Heart right ventricle (tissue), 16 donors: ENCODE data around the gene CST8. TPM values are rescaled to one million over a fixed set of nuclear protein-coding genes. Genes with fewer than 3 reads are reported as not detected.

ENCODE experiments used
- ATAC-seq, 8 donors: fragments of 200-7000 bp; cut with Tn5 transposase; one replicate each; pipeline ENCODE4 v1.9.1; 2020; ENCODE audit warnings: mild to moderate bottlenecking in 8 of 8, moderate library complexity in 8 of 8, moderate number of reproducible peaks in 1 of 8
- DNase-seq, 2 donors: peaks; one replicate each; pipeline ENCODE4 v3.0.0-alpha.2; 2020
- H3K27ac ChIP-seq, 10 donors: fragments of 200-600 bp; sonication (generic) in 2 of 10; one replicate each; pipeline versions ENCODE4 v1.5.0 to v1.8.0; 2020 to 2022; ENCODE audit warnings: mild to moderate bottlenecking in 3 of 10
- H3K27me3 ChIP-seq, 7 donors: fragments of 200-600 bp; one replicate each; pipeline ENCODE4 v1.8.0; 2021 to 2022; ENCODE audit warnings: mild to moderate bottlenecking in 2 of 7
- H3K36me3 ChIP-seq, 9 donors: fragments of 200-600 bp; sonication (generic) in 1 of 9; one replicate each; pipeline versions ENCODE4 v1.5.0 to v1.8.0; 2020 to 2022; ENCODE audit warnings: mild to moderate bottlenecking in 2 of 9
- H3K4me1 ChIP-seq, 9 donors: fragments of 200-600 bp; sonication (generic) in 1 of 9; one replicate each; pipeline versions ENCODE4 v1.5.0 to v1.8.0; 2020 to 2022; ENCODE audit warnings: mild to moderate bottlenecking in 4 of 9
- H3K4me3 ChIP-seq, 10 donors: fragments of 200-600 bp; sonication (generic) in 2 of 10; one replicate each; pipeline versions ENCODE4 v1.5.0 to v1.8.0; 2020 to 2022; ENCODE audit warnings: mild to moderate bottlenecking in 7 of 10, moderate library complexity in 2 of 10
- H3K9me3 ChIP-seq, 11 donors: fragments of 200-600 bp in 10 of 11; sonication (generic) in 2 of 11; one replicate each; pipeline versions ENCODE4 v1.5.0 to v1.8.0; 2013 to 2022; ENCODE audit warnings: mild to moderate bottlenecking in 2 of 11, control low read depth in 1 of 11, moderate library complexity in 1 of 11
- CTCF ChIP-seq, 9 donors: fragments of 200-600 bp; sonication (generic) in 2 of 9; IDR thresholded peaks; one replicate each; pipeline versions ENCODE4 v1.5.0 to v1.8.0; 2021 to 2022; ENCODE audit warnings: antibody characterized with exemption in 9 of 9, mild to moderate bottlenecking in 5 of 9, moderate library complexity in 1 of 9
- WGBS, 2 donors: extraction: QIAGEN DNeasy Blood & Tissue Kit; methylation state at CpG; one replicate each; pipeline ENCODE4 v1.1.7; 2013; ENCODE audit warnings: inconsistent platforms in 1 of 2; 5-methylcytosine and 5-hydroxymethylcytosine counted together
- intact Hi-C, 10 donors: fragments of 100-400 bp; cut with DNase I; formaldehyde crosslinking; loops; one replicate each; pipeline versions ENCODE4 v1.11.1 to v1.14.2; 2022
- polyA plus RNA-seq, 2 donors: library from polyadenylated mRNA; stranded (reverse); fragments of 200-250 nt; gene quantifications; one replicate each; pipeline ENCODE4 v1.2.3, GENCODE V29; 2013
- total RNA-seq, 10 donors: library from RNA; stranded (reverse); fragmentation: NEBNext Ultra II Directional in 3 of 10; extraction: Animal tissue kit (Norgen Biotek cat#: 25700) in 3 of 10; gene quantifications; one replicate each; pipeline versions ENCODE4 v1.2.1 to v1.2.4, GENCODE V29; 2021 to 2023
- donor health status: Arrhythmogenic right ventricular cardiomyopathy.
- donor health status: ischemic (EF 13 %, LVEDD 7.1; RV severe dilation, severe dysfunction).
- donor health status: healthy with polysubstance abuse.
- donor health status: DM: no; HTN: yes; CAD: no.
- donor health status: DM: no; HTN: no; CAD: no.
- donor health status: ischemic (EF 25% LVEDD 6.9; RV normal size, moderate dysfunction).
- donor health status: ischemic (EF 25% LVEDD 5.7; RV mildly dilated, moderate dysfunction).
- donor health status: healthy.
- donor health status: DM: yes; HTN: yes; CAD: no.
- donor health status: Ischemic cardiomyopathy.
- donor health status: ischemic (EF 35%, LVEDD 5.7; RV mildly dilated, moderate dysfunction).
- donor health status: nonischemic (EF 11% LVEDD 7.7; RV severe dilation, severe dysfunction).
- donor health status: DM: yes; HTN: yes; CAD: no.
- donor health status: PGD.
- donor health status: ischemic (EF 29% LVEDD 5.4; RV normal size, mild dysfunction).
- donor health status: nonischemic (EF 23%, LVEDD 6.1; RV moderate dilation, normal function).

Gene CST8
- total and polyA plus RNA-seq, 12 donors: not detected

GRCh38 chr20:23493172-23493772 is 2.4 kb downstream of the CST8 start:
- Histone ChIP-seq H3K4me3 (no peak overlapping the region), H3K27ac (no peak overlapping the region), H3K9me3 (peaks cover 0 to 5% (median 0%) of the 10 kb centered on the region in 11 donors), H3K27me3 (peaks cover 0 to 4% (median 0%) of the 10 kb centered on the region in 7 donors), H3K36me3 (no peaks in the 10 kb centered on the region), H3K4me1 (no peaks in the 10 kb centered on the region)
- no peak for DNase-seq
- intact Hi-C loops: loop anchor here in 1 of 10 donors (5.0 kb wide), 1 partner anchor 51 kb away; no protein-coding TSS in a partner anchor
- TF ChIP-seq CTCF (IDR thresholded peaks at IDR 0.05): no peak
- 65 to 67% methylated on average over 3 of the region's 3 CpGs for WGBS, 2 donors
- no peak for ATAC-seq

GRCh38 chr20:23497536-23497935 is 6.6 kb downstream of the CST8 start:
- WGBS, 2 donors: 78 to 79% methylated on average over 1 of the region's 1 CpG
- intact Hi-C loops: no loop called here
- ATAC-seq (no peak), DNase-seq (no peak)
- H3K9me3 ChIP-seq: no peaks in the 10 kb centered on the region
- H3K36me3 ChIP-seq: no peaks in the 10 kb centered on the region
- no peak overlapping the region for H3K4me3 ChIP-seq
- H3K27ac ChIP-seq: no peak overlapping the region
- H3K4me1 ChIP-seq: no peaks in the 10 kb centered on the region
- peaks cover 0 to 30% (median 17%) of the 10 kb centered on the region in 7 donors for H3K27me3 ChIP-seq
- no peak for TF ChIP-seq CTCF (IDR thresholded peaks at IDR 0.05)

GRCh38 chr20:23501926-23502325 is 11.0 kb downstream of the CST8 start:
- H3K9me3 ChIP-seq: no peaks in the 10 kb centered on the region
- no peak for TF ChIP-seq CTCF (IDR thresholded peaks at IDR 0.05)
- 84 to 94% methylated on average over 4 of the region's 4 CpGs for WGBS, 2 donors
- intact Hi-C loops: no loop called here
- H3K27ac ChIP-seq: no peak overlapping the region
- no peak for DNase-seq
- H3K4me3 ChIP-seq: no peak overlapping the region
- no peaks in the 10 kb centered on the region for H3K4me1 ChIP-seq
- no peak for ATAC-seq
- H3K36me3 ChIP-seq: no peaks in the 10 kb centered on the region
- peaks cover 0 to 38% (median 24%) of the 10 kb centered on the region in 7 donors for H3K27me3 ChIP-seq

- TF ChIP-seq CTCF (IDR thresholded peaks at IDR 0.05): no peak
- no peak for DNase-seq
- intact Hi-C loops: no loop called here
- H3K27me3 ChIP-seq: peaks cover 0 to 44% (median 24%) of the 10 kb centered on the region in 7 donors
- no peak for ATAC-seq
- H3K4me1 ChIP-seq: no peaks in the 10 kb centered on the region
- 79 to 85% methylated on average over 14 of the region's 14 CpGs for whole genome bisulfite sequencing, 2 donors
- H3K27ac ChIP-seq: no peak overlapping the region
- no peak overlapping the region for H3K4me3 ChIP-seq
- no peaks in the 10 kb centered on the region for H3K9me3 ChIP-seq
- H3K36me3 ChIP-seq: no peaks in the 10 kb centered on the region
These were observed 12.7 kb downstream of the CST8 start for GRCh38 chr20:23503649-23504048.
